ENCODE measurements around the gene UQCRC2. TPM values are rescaled to one million over a fixed set of nuclear protein-coding genes. Genes with fewer than 3 reads are reported as not detected.

Gene UQCRC2
- total and polyA plus RNA-seq, 7 donors, result 288 to 716 (median 434) TPM

GRCh38 chr16:21986692-21987246, 33.6 kb downstream of the UQCRC2 start:
- ATAC-seq, result peak in 2 of 4 donors; percentile 18 to 39
- DNase-seq, result no peak

DNA sequence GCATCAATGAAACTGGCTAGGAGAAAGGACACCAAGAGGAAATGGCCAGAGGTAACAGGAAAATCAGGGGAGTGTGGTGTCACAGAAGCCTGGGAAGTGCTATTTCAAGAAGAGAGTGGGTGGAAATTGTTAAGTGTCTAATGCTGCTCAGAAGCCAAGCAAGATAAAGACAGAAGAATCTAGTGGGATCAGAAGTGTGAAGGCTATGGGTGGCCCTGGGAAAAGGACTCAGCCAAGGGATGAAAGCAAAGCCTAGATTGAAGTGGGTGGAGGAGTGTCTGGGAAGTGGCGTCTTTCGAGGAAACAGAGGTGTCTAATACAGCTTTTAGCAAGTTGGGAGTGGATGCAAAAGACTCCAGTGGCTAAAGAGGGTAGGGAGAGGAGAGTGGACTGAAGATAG, 34.3 kb downstream of the UQCRC2 start:
- H3K36me3 ChIP-seq (ENCODE audit: insufficient read depth in 1 of 2, low read depth in 1 of 2), result peaks cover 5 to 39% of the 10 kb centered on the region in 2 donors
- H3K4me1 ChIP-seq, result peaks cover 19% of the 10 kb centered on the region
- ATAC-seq, result peak in 3 of 4 donors; percentile 23 to 31 (median 25)
- no peak overlapping the region for H3K4me3 ChIP-seq
- H3K9me3 ChIP-seq, result no peaks in the 10 kb centered on the region
- H3K27ac ChIP-seq, result no peak overlapping the region
- H3K27me3 ChIP-seq (ENCODE audit: insufficient read depth in 3 of 3, low read length in 2 of 3), result no peaks in the 10 kb centered on the region
- 62 to 74% (median 67%) methylated on average over 2 of the region's 2 CpGs for WGBS, 3 donors
- intact Hi-C loops (cut with DNase I), result no loop called here
- DNase-seq, result no peak
- TF ChIP-seq CTCF (IDR thresholded peaks at IDR 0.05), result no peak

More at GRCh38 chr16:21986692-21987246, 33.6 kb downstream of the UQCRC2 start:
- TF ChIP-seq CTCF (IDR thresholded peaks at IDR 0.05), result no peak
- WGBS, 3 donors, result 41 to 60% (median 47%) methylated on average over 4 of the region's 4 CpGs
- intact Hi-C loops (cut with DNase I), result no loop called here
- H3K4me3 ChIP-seq, result no peak overlapping the region
- H3K27me3 ChIP-seq (ENCODE audit: insufficient read depth in 3 of 3, low read length in 2 of 3), result no peaks in the 10 kb centered on the region
- peaks cover 19% of the 10 kb centered on the region for H3K4me1 ChIP-seq
- H3K36me3 ChIP-seq (ENCODE audit: insufficient read depth in 1 of 2, low read depth in 1 of 2), result peaks cover 9 to 47% of the 10 kb centered on the region in 2 donors
- H3K9me3 ChIP-seq, result no peaks in the 10 kb centered on the region
- H3K27ac ChIP-seq, result no peak overlapping the region

DNA sequence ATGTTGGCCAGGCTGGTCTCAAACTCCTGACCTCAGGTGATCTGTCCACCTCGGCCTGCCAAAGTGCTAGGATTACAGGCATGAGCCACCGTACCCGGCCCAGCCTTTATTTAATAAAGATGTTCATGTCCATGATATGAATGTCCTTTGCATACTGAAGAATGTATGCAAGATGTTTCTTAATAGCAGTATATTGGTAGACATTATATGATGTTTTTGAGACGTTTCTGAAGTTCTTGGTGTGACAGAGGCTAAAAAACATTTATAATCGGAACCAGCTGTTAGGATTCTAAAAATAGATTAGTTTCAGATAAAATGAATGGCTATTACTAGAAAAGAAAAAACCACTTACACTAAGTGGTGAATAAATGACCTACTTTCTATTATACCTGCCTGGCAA, 36.0 kb downstream of the UQCRC2 start:
- Histone ChIP-seq H3K4me1 (peaks cover 19% of the 10 kb centered on the region), H3K27me3 (ENCODE audit: insufficient read depth in 3 of 3, low read length in 2 of 3) (no peaks in the 10 kb centered on the region), H3K27ac (no peak overlapping the region), H3K36me3 (ENCODE audit: insufficient read depth in 1 of 2, low read depth in 1 of 2) (peaks cover 2 to 23% of the 10 kb centered on the region in 2 donors), H3K4me3 (no peak overlapping the region), H3K9me3 (no peaks in the 10 kb centered on the region)
- peak in 1 of 4 donors; percentile 39 for ATAC-seq
- 21 to 34% (median 24%) methylated on average over 5 of the region's 5 CpGs for WGBS, 3 donors
- TF ChIP-seq CTCF (IDR thresholded peaks at IDR 0.05), result no peak
- intact Hi-C loops (cut with DNase I), result no loop called here
- DNase-seq, result no peak

DNA sequence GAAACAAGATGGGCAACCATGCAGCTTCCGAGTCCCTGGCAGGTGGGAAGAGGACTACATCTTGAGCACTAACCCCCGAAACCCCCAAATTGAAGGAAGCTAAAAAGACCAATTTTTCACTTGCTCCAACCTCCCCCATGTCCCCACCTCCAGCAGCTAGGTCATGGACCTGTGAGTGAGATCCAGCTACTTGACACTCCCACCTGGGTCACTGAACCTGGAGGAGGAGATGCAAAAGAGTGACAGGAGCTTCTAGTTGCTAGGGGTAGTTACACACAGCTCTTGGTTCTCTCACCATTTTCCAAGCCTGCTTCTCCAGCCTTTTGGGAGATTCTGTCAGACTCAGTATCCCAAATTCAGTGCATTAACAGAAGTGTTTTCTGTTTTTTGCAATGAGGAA, 36.6 kb downstream of the UQCRC2 start:
- H3K9me3 ChIP-seq, result no peaks in the 10 kb centered on the region
- intact Hi-C loops (cut with DNase I), result loop anchor here in 1 of 2 donors (5.0 kb wide), 1 partner anchor 32 kb away; no protein-coding TSS in a partner anchor
- no peak overlapping the region for H3K27ac ChIP-seq
- DNase-seq (no peak), ATAC-seq (no peak)
- WGBS, 3 donors, result 77 to 86% (median 79%) methylated on average over 2 of the region's 2 CpGs
- no peaks in the 10 kb centered on the region for H3K27me3 ChIP-seq (ENCODE audit: insufficient read depth in 3 of 3, low read length in 2 of 3)
- no peak overlapping the region for H3K4me3 ChIP-seq
- no peak for TF ChIP-seq CTCF (IDR thresholded peaks at IDR 0.05)
- peaks cover 19% of the 10 kb centered on the region for H3K4me1 ChIP-seq
- peaks cover 0 to 17% of the 10 kb centered on the region in 2 donors for H3K36me3 ChIP-seq (ENCODE audit: insufficient read depth in 1 of 2, low read depth in 1 of 2)

All from psoas muscle (tissue), 8 donors.